ENCODE results near the gene NRG2.

DNA sequence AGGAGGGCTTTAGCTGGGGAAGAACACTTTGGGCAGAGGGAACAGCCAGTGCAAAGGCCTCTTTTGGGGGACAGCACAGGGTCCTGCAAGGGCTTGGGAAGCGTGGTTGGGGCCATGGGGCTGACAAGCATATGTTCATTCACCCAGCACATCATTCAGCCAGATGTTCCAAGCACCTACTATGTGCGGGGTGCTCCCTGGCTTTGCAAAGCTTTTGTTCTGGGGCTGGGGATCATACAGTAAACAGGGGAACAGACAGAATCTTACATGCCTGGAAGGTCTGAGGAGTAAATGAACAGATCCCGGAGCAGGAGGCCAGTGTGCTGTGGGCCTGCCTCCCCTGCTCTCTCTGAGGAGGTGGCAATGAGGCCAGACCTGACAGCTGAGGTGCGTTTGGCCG lies 230.8 kb downstream of the NRG2 start:
- TF ChIP-seq, protein P1, sequence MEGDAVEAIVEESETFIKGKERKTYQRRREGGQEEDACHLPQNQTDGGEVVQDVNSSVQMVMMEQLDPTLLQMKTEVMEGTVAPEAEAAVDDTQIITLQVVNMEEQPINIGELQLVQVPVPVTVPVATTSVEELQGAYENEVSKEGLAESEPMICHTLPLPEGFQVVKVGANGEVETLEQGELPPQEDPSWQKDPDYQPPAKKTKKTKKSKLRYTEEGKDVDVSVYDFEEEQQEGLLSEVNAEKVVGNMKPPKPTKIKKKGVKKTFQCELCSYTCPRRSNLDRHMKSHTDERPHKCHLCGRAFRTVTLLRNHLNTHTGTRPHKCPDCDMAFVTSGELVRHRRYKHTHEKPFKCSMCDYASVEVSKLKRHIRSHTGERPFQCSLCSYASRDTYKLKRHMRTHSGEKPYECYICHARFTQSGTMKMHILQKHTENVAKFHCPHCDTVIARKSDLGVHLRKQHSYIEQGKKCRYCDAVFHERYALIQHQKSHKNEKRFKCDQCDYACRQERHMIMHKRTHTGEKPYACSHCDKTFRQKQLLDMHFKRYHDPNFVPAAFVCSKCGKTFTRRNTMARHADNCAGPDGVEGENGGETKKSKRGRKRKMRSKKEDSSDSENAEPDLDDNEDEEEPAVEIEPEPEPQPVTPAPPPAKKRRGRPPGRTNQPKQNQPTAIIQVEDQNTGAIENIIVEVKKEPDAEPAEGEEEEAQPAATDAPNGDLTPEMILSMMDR (IDR thresholded peaks at IDR 0.05; ENCODE audit: low read depth, low read length, poor library complexity, severe bottlenecking), result no peak
- no peak for TF ChIP-seq EZH2phosphoT487 (IDR thresholded peaks at IDR 0.05; ENCODE audit: borderline replicate concordance, low read length)
